Placental epithelial cell (primary cell): ENCODE measurements around the gene CKB. TPM values are rescaled to one million over a fixed set of nuclear protein-coding genes. Genes with fewer than 3 reads are reported as not detected.

Experiments
- small RNA-seq: library from RNA; depleted of rRNA; stranded (forward); fragments of <200 nt; gene quantifications from one replicate; pipeline ENCODE3, GENCODE V24; 2012
- total RNA-seq: library from RNA; depleted of rRNA; stranded (reverse); fragments of >200 nt; gene quantifications from 2 replicates; pipeline ENCODE4 v1.2.3, GENCODE V29; 2012

CKB gene
- 3.7 and 11.0 TPM in 2 replicates for total RNA-seq

DNA sequence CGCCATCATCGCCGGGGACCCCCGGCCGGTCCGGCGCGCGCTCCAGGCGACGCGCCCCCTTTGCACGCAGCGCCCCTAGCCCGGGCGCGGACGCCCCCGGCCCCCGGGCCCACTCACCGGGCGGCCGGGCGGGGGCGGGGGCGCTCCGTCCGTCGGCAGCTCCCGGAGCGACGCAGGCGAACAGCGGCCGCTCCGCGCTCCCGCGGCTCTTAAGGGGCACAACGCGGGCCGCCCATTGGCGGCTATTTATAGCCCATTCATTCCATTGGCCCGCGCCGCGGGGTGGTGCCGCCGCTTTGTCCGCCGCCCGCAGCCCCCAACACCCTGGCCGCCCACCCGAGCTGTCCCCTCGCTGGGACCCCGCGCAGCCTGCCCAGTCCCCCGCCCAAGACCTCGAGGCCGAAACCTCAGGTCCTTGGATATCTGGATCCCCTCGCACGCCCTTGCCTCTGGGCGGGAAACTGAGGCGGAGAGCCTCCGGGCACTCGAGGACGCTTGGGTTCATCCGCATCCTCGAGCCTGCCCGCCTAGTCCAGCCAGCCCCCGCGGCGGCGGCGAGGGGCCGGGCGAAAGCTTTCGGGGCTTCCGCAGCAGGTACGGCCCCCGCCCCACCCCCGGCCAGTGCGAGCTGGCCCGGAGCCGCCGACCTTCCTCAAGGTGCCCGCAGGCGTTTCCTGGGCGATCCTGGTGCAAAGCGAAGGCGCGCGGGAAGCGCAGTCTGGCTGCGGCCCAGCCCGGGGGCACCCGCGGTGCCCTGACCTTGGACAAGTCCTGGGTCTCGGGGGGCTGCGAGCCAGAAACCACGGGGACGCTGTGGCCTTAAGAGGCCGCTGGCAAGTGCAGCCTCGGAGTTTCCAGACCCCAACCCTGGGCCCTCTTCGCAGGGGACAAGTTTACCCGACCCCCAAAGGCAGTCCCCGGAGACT, at the start of gene CKB:
Gene CKB (minus strand): TSS at position 182 of the 926 bp plus-strand sequence. CDS start 337 bp downstream, outside the sequence.

DNA sequence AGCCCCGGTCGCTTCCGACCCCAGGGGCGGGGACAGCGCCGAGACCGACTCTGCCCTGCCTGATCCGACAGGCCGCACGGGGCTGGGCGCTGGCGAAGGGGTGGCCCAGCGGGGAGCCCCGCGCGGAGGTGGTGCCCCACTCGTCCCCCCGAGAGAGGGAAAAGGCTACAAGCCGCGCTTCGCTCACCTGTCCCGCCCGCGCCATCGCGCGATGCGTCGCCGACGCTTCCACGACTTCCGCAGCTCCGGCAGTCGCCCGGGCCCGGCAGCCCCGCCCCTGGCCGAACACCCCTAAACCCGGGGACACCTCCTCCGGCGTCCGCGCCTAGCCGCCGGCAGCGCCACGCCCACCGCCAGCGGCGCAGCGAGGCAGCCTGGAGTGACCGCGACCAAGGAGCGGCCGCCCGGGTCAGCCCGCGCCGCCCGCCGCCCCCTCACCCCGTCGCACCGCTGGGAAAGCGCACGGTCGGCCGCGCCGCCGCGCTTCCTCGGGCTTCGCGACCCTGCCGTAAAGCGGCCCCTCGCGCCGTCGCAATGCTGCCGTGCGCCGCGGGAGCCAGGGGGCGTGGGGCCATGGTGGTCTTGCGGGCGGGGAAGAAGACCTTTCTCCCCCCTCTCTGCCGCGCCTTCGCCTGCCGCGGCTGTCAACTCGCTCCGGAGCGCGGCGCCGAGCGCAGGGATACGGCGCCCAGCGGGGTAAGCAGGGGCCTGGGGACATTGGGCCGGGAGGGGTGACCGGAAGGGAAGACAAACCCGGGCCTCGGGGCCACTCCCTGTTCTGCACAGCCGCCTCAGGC, 40.0 kb upstream of the CKB start, which contains the start of the genes BAG5 and COA8:
Gene BAG5 (minus strand): TSS at position 229 of the 797 bp plus-strand sequence. CDS start 1,493 bp downstream, outside the sequence.
Gene COA8 (plus strand): TSS at position 532 of the 797 bp plus-strand sequence. CDS start 42 bp downstream, at position 574.

DNA sequence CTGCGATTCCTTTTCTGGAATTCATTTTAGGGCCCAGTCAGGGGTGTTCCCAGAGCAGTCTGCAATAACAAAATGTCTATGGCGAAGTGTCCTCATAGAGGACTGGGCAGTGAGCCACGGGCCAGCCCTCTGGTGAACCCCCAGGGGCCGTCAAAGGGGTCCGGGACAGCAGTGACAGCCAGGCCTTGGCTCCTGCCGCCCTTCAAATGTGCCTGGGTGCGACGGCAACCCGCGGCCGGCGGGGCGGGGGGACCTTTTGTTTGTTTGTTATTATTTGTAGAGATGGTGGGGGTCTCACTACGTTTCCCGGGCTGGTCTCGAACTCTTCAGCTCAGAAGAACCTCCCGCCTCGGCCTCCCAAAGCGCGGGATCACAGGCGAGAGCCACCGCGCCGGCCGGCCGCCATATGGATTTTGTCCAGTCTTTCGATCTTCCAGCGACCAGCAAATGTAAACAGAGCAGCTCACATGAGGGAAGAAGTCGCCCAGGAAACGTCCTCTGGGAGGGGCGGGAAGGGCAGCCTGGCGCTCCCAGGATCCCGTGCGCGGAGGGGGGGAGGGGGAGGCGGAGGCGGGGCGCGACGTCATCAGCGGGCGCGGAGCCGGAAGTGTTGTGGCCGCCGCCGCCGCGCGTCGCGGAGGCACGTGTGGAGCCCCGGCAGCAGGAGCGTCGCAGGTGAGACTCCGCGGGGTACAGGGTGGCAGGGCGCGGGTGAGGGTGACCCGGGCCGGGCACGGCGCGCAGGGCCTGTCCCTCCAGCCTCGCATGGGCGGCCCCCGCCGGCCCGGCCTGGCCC, 6.2 kb upstream of the CKB start, which contains the start of gene TRMT61A:
Gene TRMT61A (plus strand): TSS at position 610 of the 796 bp plus-strand sequence. CDS start 783 bp downstream, outside the sequence.

Small RNA genes within 50 kb of the gene (small RNA-seq; reads per million reads assigned to genes)
- gene RNU4-68P: not detected
- not detected for gene RNU7-160P

Other genes with a start within 250 kb of the CKB start
- gene EIF5, start 188.6 kb downstream of the CKB start, total RNA-seq: 135 and 139 TPM in 2 replicates
- gene MARK3, start 137.4 kb downstream of the CKB start, total RNA-seq: 88.7 and 98.3 TPM in 2 replicates
- 4.7 and 9.2 TPM in 2 replicates for gene TRMT61A, start 6.4 kb upstream of the CKB start, total RNA-seq
- 18.5 and 24.5 TPM in 2 replicates for gene BAG5, start 39.8 kb upstream of the CKB start, total RNA-seq
- gene COA8, start 40.1 kb upstream of the CKB start, total RNA-seq: 16.4 and 18.1 TPM in 2 replicates
- 172 and 240 TPM in 2 replicates for gene KLC1, start 106.4 kb upstream of the CKB start, total RNA-seq
- gene XRCC3, start 192.6 kb upstream of the CKB start, total RNA-seq: 11.4 and 11.5 TPM in 2 replicates
- 75.8 and 104 TPM in 2 replicates for gene ZFYVE21, start 193.0 kb upstream of the CKB start, total RNA-seq